HepG2 (cell line): ENCODE results near the gene PCIF1. TPM values are rescaled to one million over a fixed set of nuclear protein-coding genes. Genes with fewer than 3 reads are reported as not detected.

ENCODE experiments used
- DNMT1 ChIP-seq: sonication (generic); formaldehyde crosslinking; IDR thresholded peaks from 2 replicates; pipeline ENCODE4 v1.5.1; 2020; ENCODE audit warnings: mild to moderate bottlenecking, missing genetic modification reagents
- ELF3 ChIP-seq: IDR thresholded peaks from 2 replicates; pipeline ENCODE4 v1.6.1; 2016; ENCODE audit warnings: missing genetic modification reagents, missing compliant biosample characterization
- HES4 ChIP-seq: sonication (generic); formaldehyde crosslinking; IDR thresholded peaks from 2 replicates; pipeline ENCODE4 v1.9.0; 2021; ENCODE audit warnings: mild to moderate bottlenecking, missing genetic modification reagents, borderline replicate concordance
- HIC2 ChIP-seq: sonication (generic); formaldehyde crosslinking; IDR thresholded peaks from 2 replicates; pipeline ENCODE4 v1.9.0; 2022; ENCODE audit warnings: low read depth, missing genetic modification reagents
- HNRNPL ChIP-seq: fragments of 200-400 bp; formaldehyde crosslinking; IDR thresholded peaks from 2 replicates; pipeline ENCODE4 v1.6.1; 2017; ENCODE audit warnings: mild to moderate bottlenecking, low read depth, low read length
- IRF2 ChIP-seq: IDR thresholded peaks from 2 replicates; pipeline ENCODE4 v1.6.1; 2018; ENCODE audit warnings: missing genetic modification reagents, missing compliant biosample characterization
- MXD3 ChIP-seq: IDR thresholded peaks from 2 replicates; pipeline ENCODE4 v1.6.1; 2016; ENCODE audit warnings: mild to moderate bottlenecking, missing biosample characterization, missing genetic modification reagents
- NBN ChIP-seq: fragments of 450-650 bp; conservative IDR thresholded peaks from 2 replicates; pipeline ENCODE4 v1.6.1; 2017
- NR0B2 ChIP-seq: sonication (generic); formaldehyde crosslinking; IDR thresholded peaks from 2 replicates; pipeline ENCODE4 v1.4.0; 2020; ENCODE audit warnings: mild to moderate bottlenecking, missing genetic modification reagents
- SP2 ChIP-seq: sonication (generic); formaldehyde crosslinking; IDR thresholded peaks from 2 replicates; pipeline ENCODE4 v1.5.1; 2020; ENCODE audit warnings: mild to moderate bottlenecking, missing genetic modification reagents
- XRCC5 ChIP-seq: fragments of 200-400 bp; formaldehyde crosslinking; optimal IDR thresholded peaks from 2 replicates; pipeline ENCODE3; 2017; ENCODE audit warnings: mild to moderate bottlenecking, low read length
- ZBTB25 ChIP-seq: IDR thresholded peaks from 2 replicates; pipeline ENCODE4 v1.6.1; 2018; ENCODE audit warnings: missing genetic modification reagents
- ZBTB38 ChIP-seq: sonication (generic); formaldehyde crosslinking; IDR thresholded peaks from 2 replicates; pipeline ENCODE4 v1.5.1; 2020; ENCODE audit warnings: mild to moderate bottlenecking, missing genetic modification reagents
- ZKSCAN1 ChIP-seq: fragments of 150-350 bp; IDR thresholded peaks from 2 replicates; pipeline ENCODE4 v1.6.1; 2014; ENCODE audit warnings: low read length
- ZNF33B ChIP-seq: sonication (generic); formaldehyde crosslinking; IDR thresholded peaks from 2 replicates; pipeline ENCODE4 v1.5.1; 2020; ENCODE audit warnings: mild to moderate bottlenecking, missing genetic modification reagents
- polyA plus RNA-seq, 8 experiments: library from polyadenylated mRNA; depleted of rRNA in 3 of 8; stranded (reverse) in 7 of 8; unstranded in 1 of 8; fragments of >200 nt; fragmentation: Illumina TruSeq in 4 of 8; extraction: Trizol in 4 of 8; gene quantifications; 2 replicates each; pipeline versions ENCODE4 v1.2.1 to v1.2.3, GENCODE V29; 2011 to 2016; ENCODE audit warnings: low read depth in 4 of 8, missing spikeins in 1 of 8, mixed read lengths in 1 of 8; ENCODE audit not compliant: insufficient read depth in 1 of 8
- total RNA-seq, 5 experiments: library from RNA; depleted of rRNA; stranded (reverse); fragments of >200 nt; fragmentation: Illumina TruSeq; extraction: Trizol; gene quantifications; 2 replicates each; pipeline ENCODE4 v1.2.3, GENCODE V29; 2016; ENCODE audit warnings: low read depth in 1 of 5
- TF ChIP-seq, protein P1 (sequence below), 2 experiments: fragments of 450-650 bp in 1 of 2; sonication (generic) in 1 of 2; formaldehyde crosslinking in 1 of 2; IDR thresholded peaks; 2 replicates each; pipeline versions ENCODE4 v1.6.1 to v1.8.0; 2016 to 2022; ENCODE audit warnings: antibody characterized with exemption in 1 of 2, mild to moderate bottlenecking in 1 of 2, missing genetic modification reagents in 1 of 2

PCIF1 gene
- total and polyA plus RNA-seq, 2 of the 13 experiments (the other 11 are each of a cell fraction or from before 2014, with no cell fraction given), result 20.9 to 24.4 TPM

DNA sequence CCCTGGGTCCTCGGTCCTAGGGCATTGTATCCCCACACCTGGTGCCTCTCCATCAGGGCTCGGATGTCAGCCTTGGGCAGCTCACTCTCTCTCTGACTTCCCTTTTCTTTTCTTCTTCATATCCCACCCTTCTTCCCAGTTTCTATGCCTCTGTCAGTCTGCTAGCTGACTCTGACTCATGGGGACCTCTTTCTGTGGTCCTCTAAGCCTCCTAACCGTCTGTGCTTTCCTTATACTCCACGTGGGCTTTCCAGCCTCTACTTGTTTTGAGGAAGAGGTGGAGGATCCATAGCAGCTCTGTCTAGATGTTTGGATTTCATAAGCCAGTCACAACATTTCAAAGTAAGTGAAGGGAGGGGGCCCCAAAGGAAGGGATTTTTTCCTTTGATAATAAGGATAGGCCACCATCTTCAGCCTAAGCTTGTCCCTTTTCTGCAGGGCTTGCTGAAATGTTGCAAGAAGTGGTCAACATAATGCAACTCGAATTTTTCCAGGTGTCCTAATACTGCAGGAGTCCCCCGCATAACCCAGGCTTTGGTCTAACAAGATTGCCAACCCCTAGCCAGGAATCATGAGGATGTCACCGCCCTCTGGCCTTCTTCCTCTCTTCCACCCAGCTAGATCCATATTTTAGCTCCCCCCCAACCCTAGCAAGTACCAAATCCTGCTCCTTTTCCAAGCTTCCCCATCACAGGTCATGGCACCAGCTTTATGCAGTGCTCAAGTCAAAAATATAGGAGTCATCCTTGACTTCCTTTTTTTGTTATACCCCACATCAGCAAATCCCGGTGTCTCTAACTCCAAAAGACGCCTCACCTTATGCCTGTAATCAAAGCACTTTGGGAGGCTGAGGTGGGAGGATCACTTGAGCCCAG is 13.8 kb upstream of the PCIF1 start (continued):
- TF ChIP-seq HIC2 (no peak), ELF3 (CRISPR knock-in tag) (no peak), HNRNPL (no peak), NBN (no peak), XRCC5 (peak; percentile 12), SP2 (CRISPR knock-in tag) (0 out of 2 replicates have a peak, but pooled peaks have one; percentile 22), NR0B2 (no peak), ZBTB25 (no peak), HES4 (CRISPR knock-in tag) (no peak), ZNF33B (CRISPR knock-in tag) (peak; percentile 51; the same call in 1 of the 2 replicates), ZKSCAN1 (no peak), IRF2 (no peak), MXD3 (CRISPR knock-in tag) (no peak), DNMT1 (no peak), ZBTB38 (CRISPR knock-in tag) (no peak)
- TF ChIP-seq, protein P1, sequence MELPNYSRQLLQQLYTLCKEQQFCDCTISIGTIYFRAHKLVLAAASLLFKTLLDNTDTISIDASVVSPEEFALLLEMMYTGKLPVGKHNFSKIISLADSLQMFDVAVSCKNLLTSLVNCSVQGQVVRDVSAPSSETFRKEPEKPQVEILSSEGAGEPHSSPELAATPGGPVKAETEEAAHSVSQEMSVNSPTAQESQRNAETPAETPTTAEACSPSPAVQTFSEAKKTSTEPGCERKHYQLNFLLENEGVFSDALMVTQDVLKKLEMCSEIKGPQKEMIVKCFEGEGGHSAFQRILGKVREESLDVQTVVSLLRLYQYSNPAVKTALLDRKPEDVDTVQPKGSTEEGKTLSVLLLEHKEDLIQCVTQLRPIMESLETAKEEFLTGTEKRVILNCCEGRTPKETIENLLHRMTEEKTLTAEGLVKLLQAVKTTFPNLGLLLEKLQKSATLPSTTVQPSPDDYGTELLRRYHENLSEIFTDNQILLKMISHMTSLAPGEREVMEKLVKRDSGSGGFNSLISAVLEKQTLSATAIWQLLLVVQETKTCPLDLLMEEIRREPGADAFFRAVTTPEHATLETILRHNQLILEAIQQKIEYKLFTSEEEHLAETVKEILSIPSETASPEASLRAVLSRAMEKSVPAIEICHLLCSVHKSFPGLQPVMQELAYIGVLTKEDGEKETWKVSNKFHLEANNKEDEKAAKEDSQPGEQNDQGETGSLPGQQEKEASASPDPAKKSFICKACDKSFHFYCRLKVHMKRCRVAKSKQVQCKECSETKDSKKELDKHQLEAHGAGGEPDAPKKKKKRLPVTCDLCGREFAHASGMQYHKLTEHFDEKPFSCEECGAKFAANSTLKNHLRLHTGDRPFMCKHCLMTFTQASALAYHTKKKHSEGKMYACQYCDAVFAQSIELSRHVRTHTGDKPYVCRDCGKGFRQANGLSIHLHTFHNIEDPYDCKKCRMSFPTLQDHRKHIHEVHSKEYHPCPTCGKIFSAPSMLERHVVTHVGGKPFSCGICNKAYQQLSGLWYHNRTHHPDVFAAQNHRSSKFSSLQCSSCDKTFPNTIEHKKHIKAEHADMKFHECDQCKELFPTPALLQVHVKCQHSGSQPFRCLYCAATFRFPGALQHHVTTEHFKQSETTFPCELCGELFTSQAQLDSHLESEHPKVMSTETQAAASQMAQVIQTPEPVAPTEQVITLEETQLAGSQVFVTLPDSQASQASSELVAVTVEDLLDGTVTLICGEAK (IDR thresholded peaks at IDR 0.05), result no peak
- TF ChIP-seq, protein P1 (CRISPR knock-in tag; IDR thresholded peaks at IDR 0.05), result no peak
